Neural progenitor cell (in vitro differentiated cells): ENCODE measurements around the gene CPS1. TPM values are rescaled to one million over a fixed set of nuclear protein-coding genes. Genes with fewer than 3 reads are reported as not detected.

Experiments used
- DNase-seq: peaks from one replicate; pipeline ENCODE4 v3.0.0-alpha.2; 2016; ENCODE audit warnings: low spot score
- H2AFZ ChIP-seq: fragments of 200-600 bp; sonication (generic); replicated peaks from 2 replicates; pipeline ENCODE4 v1.6.1; 2016; ENCODE audit warnings: antibody characterized with exemption
- H3F3A ChIP-seq: fragments of 200-600 bp; sonication (generic); 2 replicates; pipeline ENCODE4 v1.6.1; 2016; ENCODE audit warnings: antibody characterized with exemption, low read depth
- H3K27ac ChIP-seq: fragments of 200-600 bp; sonication (generic); 2 replicates; pipeline ENCODE4 v1.5.1; 2016; ENCODE audit warnings: mild to moderate bottlenecking
- H3K27me3 ChIP-seq: fragments of 200-600 bp; sonication (generic); 2 replicates; pipeline ENCODE4 v1.6.1; 2016; ENCODE audit warnings: mild to moderate bottlenecking, moderate library complexity
- H3K36me3 ChIP-seq: fragments of 200-600 bp; sonication (generic); 2 replicates; pipeline ENCODE4 v1.5.1; 2016
- H3K4me1 ChIP-seq: fragments of 200-600 bp; sonication (generic); 2 replicates; pipeline ENCODE4 v1.6.1; 2016; ENCODE audit warnings: mixed run types
- H3K4me2 ChIP-seq: fragments of 200-600 bp; sonication (generic); 2 replicates; pipeline ENCODE4 v1.6.1; 2016
- H3K4me3 ChIP-seq: fragments of 200-600 bp; sonication (generic); 2 replicates; pipeline ENCODE4 v1.5.1; 2016
- H3K79me2 ChIP-seq: fragments of 200-600 bp; sonication (generic); 2 replicates; pipeline ENCODE4 v1.6.1; 2016; ENCODE audit warnings: low read depth
- H3K9ac ChIP-seq: fragments of 200-600 bp; sonication (generic); 2 replicates; pipeline ENCODE4 v1.6.1; 2016
- H3K9me3 ChIP-seq: fragments of 200-600 bp; sonication (generic); 2 replicates; pipeline ENCODE4 v1.5.1; 2016; ENCODE audit warnings: low read depth
- H4K20me1 ChIP-seq: fragments of 200-600 bp; sonication (generic); 2 replicates; pipeline ENCODE4 v1.6.1; 2016; ENCODE audit warnings: low read depth
- H3K27ac Mint-ChIP-seq: 3 replicates; pipeline ENCODE4 v1.8.0; 2021; ENCODE audit warnings: mixed read lengths
- H3K27me3 Mint-ChIP-seq: 2 replicates; pipeline ENCODE4 v1.8.0; 2022; ENCODE audit warnings: low read depth, mild to moderate bottlenecking, inconsistent platforms, moderate library complexity, mixed read lengths; ENCODE audit not compliant: insufficient read depth
- H3K36me3 Mint-ChIP-seq: 3 replicates; pipeline ENCODE4 v1.8.0; 2021; ENCODE audit warnings: mixed read lengths
- H3K4me1 Mint-ChIP-seq: 3 replicates; pipeline ENCODE4 v1.8.0; 2021; ENCODE audit warnings: mixed read lengths
- H3K4me3 Mint-ChIP-seq: 3 replicates; pipeline ENCODE4 v1.8.0; 2021; ENCODE audit warnings: mild to moderate bottlenecking, moderate library complexity, mixed read lengths
- H3K9me3 Mint-ChIP-seq: 3 replicates; pipeline ENCODE4 v1.8.0; 2020; ENCODE audit warnings: mixed read lengths
- CTCF ChIP-seq: fragments of 200-600 bp; sonication (generic); IDR thresholded peaks from 2 replicates; pipeline ENCODE4 v1.5.1; 2017; ENCODE audit warnings: antibody characterized with exemption, mild to moderate bottlenecking
- EZH2 ChIP-seq: fragments of 200-600 bp; sonication (generic); IDR thresholded peaks from 2 replicates; pipeline ENCODE4 v1.6.1; 2017; ENCODE audit warnings: antibody characterized with exemption, mild to moderate bottlenecking, moderate library complexity
- EZH2phosphoT487 ChIP-seq: fragments of 200-600 bp; sonication (generic); IDR thresholded peaks from 2 replicates; pipeline ENCODE4 v1.6.1; 2017; ENCODE audit warnings: antibody characterized with exemption
- total RNA-seq: library from RNA; depleted of rRNA; stranded (reverse); fragments of >200 nt; gene quantifications from 2 replicates; pipeline ENCODE4 v1.2.3, GENCODE V29; 2015; ENCODE audit warnings: low replicate concordance

Gene CPS1
- total RNA-seq, 1 donor from 2014 or later, result 86.8 TPM

GRCh38 chr2:210544007-210544590 is 12.3 kb upstream of the CPS1 start:
- no peaks in the 10 kb centered on the region for H3F3A ChIP-seq
- H3K36me3 ChIP-seq, result no peaks in the 10 kb centered on the region
- H3K27ac ChIP-seq, result no peak overlapping the region
- Mint-ChIP-seq H3K4me1 (peaks cover 5% of the 10 kb centered on the region), H3K27me3 (peaks cover 3% of the 10 kb centered on the region), H3K9me3 (no peaks in the 10 kb centered on the region), H3K27ac (no peak overlapping the region), H3K36me3 (no peaks in the 10 kb centered on the region), H3K4me3 (no peak overlapping the region)
- H3K27me3 ChIP-seq, result no peaks in the 10 kb centered on the region
- TF ChIP-seq EZH2 (no peak), EZH2phosphoT487 (no peak), CTCF (no peak)
- no peaks in the 10 kb centered on the region for H4K20me1 ChIP-seq
- no peak overlapping the region for H3K4me2 ChIP-seq
- no peak overlapping the region for H3K4me3 ChIP-seq
- H3K9me3 ChIP-seq, result no peaks in the 10 kb centered on the region
- H2AFZ ChIP-seq, result no peak overlapping the region
- H3K9ac ChIP-seq, result no peak overlapping the region
- no peaks in the 10 kb centered on the region for H3K79me2 ChIP-seq
- DNase-seq, result no peak
- H3K4me1 ChIP-seq, result peaks cover 6% of the 10 kb centered on the region

- Histone ChIP-seq H3K4me1 (peaks cover 6% of the 10 kb centered on the region), H3F3A (no peaks in the 10 kb centered on the region), H3K9me3 (no peaks in the 10 kb centered on the region), H3K27ac (no peak overlapping the region), H3K4me2 (no peak overlapping the region), H3K4me3 (no peak overlapping the region), H4K20me1 (no peaks in the 10 kb centered on the region), H3K9ac (no peak overlapping the region), H3K27me3 (no peaks in the 10 kb centered on the region), H3K36me3 (no peaks in the 10 kb centered on the region), H3K79me2 (no peaks in the 10 kb centered on the region), H2AFZ (no peak overlapping the region)
- Mint-ChIP-seq H3K4me3 (no peak overlapping the region), H3K9me3 (no peaks in the 10 kb centered on the region), H3K36me3 (no peaks in the 10 kb centered on the region), H3K4me1 (peaks cover 5% of the 10 kb centered on the region), H3K27ac (no peak overlapping the region), H3K27me3 (peaks cover 3% of the 10 kb centered on the region)
- DNase-seq, result no peak
- TF ChIP-seq EZH2, result no peak
- TF ChIP-seq CTCF, result no peak
- TF ChIP-seq EZH2phosphoT487, result no peak
These were observed 11.6 kb upstream of the CPS1 start for GRCh38 chr2:210544831-210545230.

DNA sequence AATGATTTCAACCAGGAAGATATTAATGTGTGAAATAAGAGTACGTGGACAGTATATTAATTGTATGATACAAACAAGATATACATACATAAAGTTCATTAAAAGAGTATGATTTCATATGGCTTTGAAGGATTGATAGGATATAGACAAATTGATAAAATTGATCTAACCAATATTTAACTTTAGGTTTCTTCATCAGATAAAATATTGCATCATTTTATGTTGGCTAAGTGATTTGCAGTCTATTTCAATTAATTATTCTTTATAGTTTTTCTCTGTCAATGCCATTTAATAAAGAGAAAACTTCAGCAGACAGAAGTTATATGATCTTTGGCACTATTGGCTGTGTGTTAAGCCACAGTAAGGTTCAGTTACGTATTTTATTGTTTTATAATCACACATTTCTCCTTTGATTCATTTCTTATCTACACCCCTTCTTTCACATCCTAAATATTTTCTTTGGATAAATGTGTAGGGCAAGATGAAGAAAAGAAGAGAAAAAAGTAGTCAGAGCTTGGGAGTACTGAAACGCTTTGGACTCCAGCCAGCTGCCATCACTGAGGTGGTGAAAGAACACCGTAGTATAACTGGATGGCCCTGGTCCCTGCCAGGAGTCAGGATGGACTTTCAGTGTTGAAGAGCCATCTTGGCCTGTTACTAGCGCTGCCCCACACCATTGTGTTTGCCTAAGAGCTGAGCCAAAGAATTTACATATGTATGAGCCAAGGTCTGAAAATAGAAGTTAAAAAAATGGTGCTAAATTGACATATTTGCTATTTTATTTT is 9.8 kb upstream of the CPS1 start:
- H3K36me3 Mint-ChIP-seq, result no peaks in the 10 kb centered on the region
- H3K27ac ChIP-seq, result no peak overlapping the region
- no peaks in the 10 kb centered on the region for H3K4me1 Mint-ChIP-seq
- no peak overlapping the region for H3K27ac Mint-ChIP-seq
- H3K9ac ChIP-seq, result no peak overlapping the region
- no peaks in the 10 kb centered on the region for H3K9me3 Mint-ChIP-seq
- H3K4me3 ChIP-seq, result no peak overlapping the region
- no peaks in the 10 kb centered on the region for H3K36me3 ChIP-seq
- H2AFZ ChIP-seq, result no peak overlapping the region
- H3K27me3 ChIP-seq, result no peaks in the 10 kb centered on the region
- TF ChIP-seq EZH2 (no peak), CTCF (no peak), EZH2phosphoT487 (no peak)
- no peaks in the 10 kb centered on the region for H3K9me3 ChIP-seq
- DNase-seq, result peak; percentile 18
- H3K27me3 Mint-ChIP-seq, result peaks cover 3% of the 10 kb centered on the region
- H3F3A ChIP-seq, result no peaks in the 10 kb centered on the region
- H3K4me2 ChIP-seq, result no peak overlapping the region
- no peaks in the 10 kb centered on the region for H4K20me1 ChIP-seq
- no peak overlapping the region for H3K4me3 Mint-ChIP-seq
- H3K79me2 ChIP-seq, result no peaks in the 10 kb centered on the region
- H3K4me1 ChIP-seq, result no peaks in the 10 kb centered on the region
